SK-N-SH treated with all-trans-retinoic acid at 6 μM for 48 hours (cell line): Measurements from ENCODE around the gene CREB3.

Experiments used
- CREB5 ChIP-seq: fragments of 250-450 bp; sonication (Bioruptor Pico); IDR thresholded peaks from 2 replicates; pipeline ENCODE4 v1.5.1; 2020; ENCODE audit warnings: low read depth, mild to moderate bottlenecking, moderate library complexity
- ISL1 ChIP-seq: fragments of 250-450 bp; sonication (Bioruptor Pico); IDR thresholded peaks from 2 replicates; pipeline ENCODE4 v2.1.2; 2022; ENCODE audit warnings: mild to moderate bottlenecking, moderate library complexity
- PATZ1 ChIP-seq: fragments of 250-450 bp; sonication (Bioruptor Pico); IDR thresholded peaks from 2 replicates; pipeline ENCODE4 v1.8.0; 2020; ENCODE audit warnings: mild to moderate bottlenecking, moderate library complexity, borderline replicate concordance
- POU6F1 ChIP-seq: fragments of 250-450 bp; sonication (Bioruptor Pico); IDR thresholded peaks from 2 replicates; pipeline ENCODE4 v1.8.0; 2021; ENCODE audit warnings: low read depth, mild to moderate bottlenecking, moderate library complexity, borderline replicate concordance
- RARB ChIP-seq: fragments of 250-450 bp; sonication (Bioruptor Pico); IDR thresholded peaks from 2 replicates; pipeline ENCODE4 v1.8.0; 2021; ENCODE audit warnings: mild to moderate bottlenecking, moderate library complexity
- TOX ChIP-seq: fragments of 250-450 bp; sonication (Bioruptor Pico); IDR thresholded peaks from 2 replicates; pipeline ENCODE4 v1.8.0; 2021; ENCODE audit warnings: mild to moderate bottlenecking, moderate library complexity, borderline replicate concordance
- TSHZ2 ChIP-seq: fragments of 250-450 bp; sonication (Bioruptor Pico); IDR thresholded peaks from 2 replicates; pipeline ENCODE4 v1.5.0; 2020; ENCODE audit warnings: mild to moderate bottlenecking, moderate library complexity
- ZNF565 ChIP-seq: fragments of 450-650 bp; formaldehyde crosslinking; conservative IDR thresholded peaks from 2 replicates; pipeline ENCODE4 v1.5.0; 2020; ENCODE audit warnings: low read depth, mild to moderate bottlenecking, moderate library complexity
- ZNF8 ChIP-seq: fragments of 450-650 bp; formaldehyde crosslinking; IDR thresholded peaks from 2 replicates; pipeline ENCODE4 v1.5.0; 2020; ENCODE audit warnings: mild to moderate bottlenecking, moderate library complexity

- no peak for TF ChIP-seq TSHZ2 (CRISPR knock-in tag)
- TF ChIP-seq ZNF565 (CRISPR knock-in tag), result no peak
- no peak for TF ChIP-seq RARB (CRISPR knock-in tag)
- no peak for TF ChIP-seq POU6F1
- no peak for TF ChIP-seq PATZ1 (CRISPR knock-in tag)
- TF ChIP-seq ZNF8 (CRISPR knock-in tag), result no peak
- no peak for TF ChIP-seq CREB5 (CRISPR knock-in tag)
- TF ChIP-seq TOX (CRISPR knock-in tag), result no peak
- TF ChIP-seq ISL1, result no peak
These were observed 34.2 kb upstream of the CREB3 start for GRCh38 chr9:35698231-35698630.
